ENCODE data around the gene RHBDD2.
A peak's percentile ranks its signal among the peaks of the same experiment; 100 is the strongest.

Gene RHBDD2

GRCh38 chr7:75896803-75897327 is 18.0 kb downstream of the RHBDD2 start:
- TF ChIP-seq REST (IDR thresholded peaks at IDR 0.05; ENCODE audit: low read depth): no peak
- no peak for TF ChIP-seq TAF1 (IDR thresholded peaks at IDR 0.05; ENCODE audit: low read depth)
- no peak for TF ChIP-seq EGR1 (IDR thresholded peaks at IDR 0.05)
- TF ChIP-seq TCF12 (IDR thresholded peaks at IDR 0.05; ENCODE audit: low read depth): no peak

- TF ChIP-seq, protein P1, sequence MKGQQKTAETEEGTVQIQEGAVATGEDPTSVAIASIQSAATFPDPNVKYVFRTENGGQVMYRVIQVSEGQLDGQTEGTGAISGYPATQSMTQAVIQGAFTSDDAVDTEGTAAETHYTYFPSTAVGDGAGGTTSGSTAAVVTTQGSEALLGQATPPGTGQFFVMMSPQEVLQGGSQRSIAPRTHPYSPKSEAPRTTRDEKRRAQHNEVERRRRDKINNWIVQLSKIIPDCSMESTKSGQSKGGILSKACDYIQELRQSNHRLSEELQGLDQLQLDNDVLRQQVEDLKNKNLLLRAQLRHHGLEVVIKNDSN (IDR thresholded peaks at IDR 0.05): no peak
- TF ChIP-seq CEBPB (IDR thresholded peaks at IDR 0.05): no peak
Measured at GRCh38 chr7:75900617-75901315, 21.9 kb downstream of the RHBDD2 start.

DNA sequence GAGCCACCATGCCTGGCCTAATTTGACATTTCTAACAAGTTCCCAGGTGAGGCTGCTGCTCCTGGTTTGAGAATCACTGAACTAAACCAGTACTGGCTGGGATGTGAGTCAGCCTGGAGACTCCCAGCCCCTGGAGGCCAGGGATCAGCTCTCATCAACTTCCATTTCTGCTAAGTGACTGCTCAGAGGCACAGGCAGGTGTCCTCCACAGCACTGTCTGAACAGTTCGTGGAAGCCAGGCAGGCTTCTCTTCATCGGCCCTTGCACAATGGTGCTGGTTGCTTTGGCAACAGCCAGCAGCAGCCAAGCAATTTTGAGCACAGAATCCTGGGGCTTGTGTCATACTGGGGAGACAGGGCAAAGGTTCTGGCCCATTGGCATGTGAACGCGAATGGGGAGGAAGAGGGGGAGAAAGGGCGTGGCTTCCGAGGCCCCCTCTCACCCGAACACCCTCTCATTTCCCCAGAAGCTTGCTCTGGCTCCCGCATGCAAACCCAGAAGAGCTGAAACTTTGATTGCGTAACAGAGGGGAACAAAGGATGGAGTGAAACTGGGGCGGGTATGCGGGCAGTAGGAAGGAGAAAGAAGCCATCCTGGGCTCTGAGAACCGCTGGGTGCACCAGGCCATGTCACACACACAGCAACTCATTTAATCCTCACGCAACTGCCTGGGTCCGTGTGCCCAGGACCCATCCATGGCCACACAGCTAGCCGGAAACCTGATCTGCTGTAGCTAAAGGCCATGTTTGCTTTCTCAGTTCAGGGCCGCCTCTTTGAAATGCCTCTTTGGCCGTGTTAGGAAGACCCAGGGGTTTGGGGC is 27.2 kb downstream of the RHBDD2 start:
- TF ChIP-seq CEBPB (IDR thresholded peaks at IDR 0.05) (peak; percentile 98), TCF12 (IDR thresholded peaks at IDR 0.05; ENCODE audit: low read depth) (no peak)

DNA sequence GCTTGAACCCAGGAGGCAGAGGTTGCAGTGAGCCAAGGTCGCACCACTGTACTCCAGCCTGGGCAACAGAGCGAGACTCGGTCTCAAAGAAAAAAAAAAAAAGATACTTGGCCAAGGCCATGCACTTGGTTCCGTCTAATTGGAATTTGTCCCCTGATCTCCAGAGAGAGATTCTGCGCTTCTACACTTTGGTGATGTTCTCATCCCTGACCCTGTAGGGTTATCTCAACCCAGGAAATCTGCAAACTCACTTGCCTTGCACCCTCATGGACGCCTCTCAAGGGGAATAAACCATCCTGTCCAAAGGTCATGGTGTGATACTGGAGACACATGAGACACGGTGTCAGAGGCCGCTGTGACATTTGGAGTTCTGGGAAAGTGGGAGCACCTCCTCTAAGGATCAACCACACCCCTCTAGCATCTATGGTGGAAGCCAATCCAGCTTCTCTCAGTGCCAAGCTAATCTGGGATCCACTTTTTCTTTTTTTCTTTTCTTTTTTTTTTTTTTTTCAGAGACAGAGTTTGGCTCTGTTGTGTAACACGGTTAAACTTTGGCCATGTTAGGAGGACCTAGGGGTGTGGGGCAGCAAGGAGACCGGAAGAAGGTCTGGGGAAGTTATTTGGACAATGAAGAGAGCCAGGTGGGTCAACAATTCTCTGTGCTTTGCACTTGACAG is 28.3 kb downstream of the RHBDD2 start:
- TF ChIP-seq, protein P1 (IDR thresholded peaks at IDR 0.05): no peak
- TF ChIP-seq EGR1 (IDR thresholded peaks at IDR 0.05) (no peak), CREB1 (IDR thresholded peaks at IDR 0.05; ENCODE audit: low read depth) (no peak), REST (IDR thresholded peaks at IDR 0.05; ENCODE audit: low read depth) (no peak), FOXM1 (IDR thresholded peaks at IDR 0.05; ENCODE audit: borderline replicate concordance, low read depth) (no peak), TAF1 (IDR thresholded peaks at IDR 0.05; ENCODE audit: low read depth) (no peak), TCF12 (IDR thresholded peaks at IDR 0.05; ENCODE audit: low read depth) (no peak), YY1 (IDR thresholded peaks at IDR 0.05; ENCODE audit: low read depth) (no peak), ZBTB7A (IDR thresholded peaks at IDR 0.05; ENCODE audit: low read depth) (no peak), TEAD4 (IDR thresholded peaks at IDR 0.05) (no peak), CEBPB (IDR thresholded peaks at IDR 0.05) (no peak), RAD21 (IDR thresholded peaks at IDR 0.05; ENCODE audit: low read depth) (no peak), NFIC (IDR thresholded peaks at IDR 0.05) (no peak), EP300 (IDR thresholded peaks at IDR 0.05; ENCODE audit: borderline replicate concordance) (no peak)
- TF ChIP-seq, protein P2, sequence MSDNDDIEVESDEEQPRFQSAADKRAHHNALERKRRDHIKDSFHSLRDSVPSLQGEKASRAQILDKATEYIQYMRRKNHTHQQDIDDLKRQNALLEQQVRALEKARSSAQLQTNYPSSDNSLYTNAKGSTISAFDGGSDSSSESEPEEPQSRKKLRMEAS (IDR thresholded peaks at IDR 0.05): no peak

- TF ChIP-seq EP300 (IDR thresholded peaks at IDR 0.05; ENCODE audit: borderline replicate concordance) (no peak), TEAD4 (IDR thresholded peaks at IDR 0.05) (no peak), REST (IDR thresholded peaks at IDR 0.05; ENCODE audit: low read depth) (no peak), NFIC (IDR thresholded peaks at IDR 0.05) (no peak)
Measured at GRCh38 chr7:75909521-75910132, 30.8 kb downstream of the RHBDD2 start.
